Transverse colon (tissue), 1 donor: ENCODE data around the gene AGMO.

Source experiments
- EP300 ChIP-seq: sonication (generic); formaldehyde crosslinking; IDR thresholded peaks from one replicate; pipeline ENCODE4 v1.6.1; 2017; ENCODE audit warnings: antibody characterized with exemption, low read depth
- POLR2A ChIP-seq: fragments of 450-650 bp; IDR thresholded peaks from one replicate; pipeline ENCODE4 v1.6.1; 2016; ENCODE audit warnings: antibody characterized with exemption, mild to moderate bottlenecking, moderate library complexity

DNA sequence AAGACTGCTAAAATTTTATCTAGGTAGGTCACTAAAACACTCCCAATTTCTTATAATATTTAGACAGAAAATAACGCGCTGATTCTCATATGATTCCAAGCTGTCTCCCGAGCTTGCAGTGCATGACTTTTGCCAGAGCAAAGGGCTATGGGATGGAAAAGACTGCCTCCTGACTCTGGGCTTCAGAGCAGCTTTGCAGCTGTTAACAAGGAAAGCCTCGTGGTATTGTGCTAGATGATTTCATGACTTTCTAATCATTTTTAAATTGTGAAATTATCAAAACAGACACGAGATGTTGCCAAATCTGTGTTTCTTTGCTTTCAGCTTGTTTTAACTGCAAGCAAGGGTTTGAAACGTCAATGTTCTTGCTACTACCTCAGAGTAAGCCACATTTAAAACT lies 238.3 kb downstream of the AGMO start:
- no peak for TF ChIP-seq EP300
- TF ChIP-seq POLR2A, result no peak
